Stimulated activated naive CD8-positive, alpha-beta T cell treated with anti-CD3 and anti-CD28 coated beads, Interleukin-15, Interleukin-2, amounts not matched to agents 100 ng/mL and 50 ng/mL, for 24 hours (primary cell): ENCODE measurements around the gene RPS24.
A peak's percentile ranks its signal among the peaks of the same experiment; 100 is the strongest.
"Not testable (repeated sequence)": the region's sequence is repeated elsewhere in the genome, so short reads cannot be mapped to it uniquely, and the experiment has no call there.

Experiments
- H3K27ac Mint-ChIP-seq: one replicate; pipeline ENCODE4 v1.8.0; 2021; ENCODE audit warnings: mild to moderate bottlenecking, mixed read lengths
- H3K27me3 Mint-ChIP-seq: one replicate; pipeline ENCODE4 v1.8.0; 2021; ENCODE audit warnings: mixed read lengths
- H3K36me3 Mint-ChIP-seq: one replicate; pipeline ENCODE4 v1.8.0; 2021; ENCODE audit warnings: low read depth, mixed read lengths
- H3K4me1 Mint-ChIP-seq: one replicate; pipeline ENCODE4 v1.8.0; 2021; ENCODE audit warnings: low read depth, mixed read lengths
- H3K4me3 Mint-ChIP-seq: one replicate; pipeline ENCODE4 v1.8.0; 2021; ENCODE audit warnings: mild to moderate bottlenecking, mixed read lengths
- H3K9me3 Mint-ChIP-seq: one replicate; pipeline ENCODE4 v1.8.0; 2021; ENCODE audit warnings: mixed read lengths

Gene RPS24

GRCh38 chr10:78059906-78060702 is 26.4 kb downstream of the RPS24 start:
- H3K36me3 Mint-ChIP-seq = no peaks in the 10 kb centered on the region
- H3K27ac Mint-ChIP-seq = peak overlapping the region; percentile 36
- H3K9me3 Mint-ChIP-seq = no peaks in the 10 kb centered on the region
- no peaks in the 10 kb centered on the region for H3K27me3 Mint-ChIP-seq
- H3K4me1 Mint-ChIP-seq = peaks cover 20% of the 10 kb centered on the region
- H3K4me3 Mint-ChIP-seq = no peak overlapping the region

- no peak overlapping the region for H3K4me3 Mint-ChIP-seq
Observed at GRCh38 chr10:78062296-78062695, 28.6 kb downstream of the RPS24 start.

GRCh38 chr10:78063236-78063635 is 29.6 kb downstream of the RPS24 start:
- H3K9me3 Mint-ChIP-seq = no peaks in the 10 kb centered on the region
- H3K4me3 Mint-ChIP-seq = no peak overlapping the region
- H3K36me3 Mint-ChIP-seq = no peaks in the 10 kb centered on the region
- H3K27ac Mint-ChIP-seq = no peak overlapping the region
- no peaks in the 10 kb centered on the region for H3K27me3 Mint-ChIP-seq
- peaks cover 23% of the 10 kb centered on the region for H3K4me1 Mint-ChIP-seq

More at GRCh38 chr10:78062296-78062695, 28.6 kb downstream of the RPS24 start:
- Mint-ChIP-seq H3K36me3 (no peaks in the 10 kb centered on the region), H3K27ac (peak overlapping the region; percentile 22), H3K27me3 (no peaks in the 10 kb centered on the region), H3K9me3 (no peaks in the 10 kb centered on the region), H3K4me1 (peaks cover 23% of the 10 kb centered on the region)

GRCh38 chr10:78064919-78065318 is 31.3 kb downstream of the RPS24 start:
- H3K36me3 Mint-ChIP-seq, H3K4me3 Mint-ChIP-seq, H3K27ac Mint-ChIP-seq, H3K9me3 Mint-ChIP-seq, H3K27me3 Mint-ChIP-seq: not testable (repeated sequence)
- H3K4me1 Mint-ChIP-seq = peaks cover 23% of the 10 kb centered on the region

DNA sequence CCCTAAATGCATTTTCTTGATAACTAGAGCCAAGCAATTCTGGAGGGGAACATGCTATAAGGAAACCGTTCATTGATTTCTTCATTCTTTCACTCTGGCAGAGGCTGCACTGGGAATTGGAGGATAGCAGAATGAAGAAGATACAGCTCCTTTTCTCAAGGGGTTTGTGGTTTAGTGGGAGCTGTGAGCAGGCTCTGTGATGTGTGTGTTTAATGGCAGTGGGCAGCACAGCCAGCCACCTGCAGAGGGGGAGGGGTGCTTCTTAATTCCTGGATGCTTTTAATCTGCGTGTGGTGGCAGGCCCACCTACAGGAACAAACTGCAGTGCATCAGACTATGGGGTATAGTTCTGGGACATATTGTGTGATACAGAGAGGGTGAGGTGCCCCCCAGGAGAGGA is 31.9 kb downstream of the RPS24 start:
- Mint-ChIP-seq H3K27ac (no peak overlapping the region), H3K4me3 (no peak overlapping the region), H3K4me1 (peaks cover 23% of the 10 kb centered on the region), H3K27me3 (no peaks in the 10 kb centered on the region), H3K36me3 (no peaks in the 10 kb centered on the region), H3K9me3 (no peaks in the 10 kb centered on the region)

DNA sequence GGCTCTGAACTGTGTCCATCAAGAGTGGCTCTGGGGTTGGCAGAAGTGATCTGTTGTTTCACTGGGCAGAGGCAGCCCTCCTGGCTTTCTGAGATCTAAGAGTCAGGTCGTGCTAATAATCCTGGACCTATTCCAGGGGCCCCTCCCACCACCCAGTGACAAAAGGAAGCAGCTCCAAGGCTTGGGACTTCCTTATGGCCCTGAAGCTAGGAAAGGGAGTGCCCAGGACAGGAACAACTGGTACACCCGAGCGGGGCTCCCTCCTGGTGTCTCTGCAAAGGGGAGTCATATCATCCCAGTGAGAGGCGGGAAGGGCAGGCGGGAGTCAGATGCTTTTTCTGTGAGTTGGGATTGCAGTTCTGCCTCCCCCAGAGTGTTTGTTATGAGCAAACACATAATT is 32.3 kb downstream of the RPS24 start:
- no peaks in the 10 kb centered on the region for H3K27me3 Mint-ChIP-seq
- H3K36me3 Mint-ChIP-seq = no peaks in the 10 kb centered on the region
- no peak overlapping the region for H3K27ac Mint-ChIP-seq
- no peak overlapping the region for H3K4me3 Mint-ChIP-seq
- no peaks in the 10 kb centered on the region for H3K9me3 Mint-ChIP-seq
- H3K4me1 Mint-ChIP-seq = peaks cover 23% of the 10 kb centered on the region

DNA sequence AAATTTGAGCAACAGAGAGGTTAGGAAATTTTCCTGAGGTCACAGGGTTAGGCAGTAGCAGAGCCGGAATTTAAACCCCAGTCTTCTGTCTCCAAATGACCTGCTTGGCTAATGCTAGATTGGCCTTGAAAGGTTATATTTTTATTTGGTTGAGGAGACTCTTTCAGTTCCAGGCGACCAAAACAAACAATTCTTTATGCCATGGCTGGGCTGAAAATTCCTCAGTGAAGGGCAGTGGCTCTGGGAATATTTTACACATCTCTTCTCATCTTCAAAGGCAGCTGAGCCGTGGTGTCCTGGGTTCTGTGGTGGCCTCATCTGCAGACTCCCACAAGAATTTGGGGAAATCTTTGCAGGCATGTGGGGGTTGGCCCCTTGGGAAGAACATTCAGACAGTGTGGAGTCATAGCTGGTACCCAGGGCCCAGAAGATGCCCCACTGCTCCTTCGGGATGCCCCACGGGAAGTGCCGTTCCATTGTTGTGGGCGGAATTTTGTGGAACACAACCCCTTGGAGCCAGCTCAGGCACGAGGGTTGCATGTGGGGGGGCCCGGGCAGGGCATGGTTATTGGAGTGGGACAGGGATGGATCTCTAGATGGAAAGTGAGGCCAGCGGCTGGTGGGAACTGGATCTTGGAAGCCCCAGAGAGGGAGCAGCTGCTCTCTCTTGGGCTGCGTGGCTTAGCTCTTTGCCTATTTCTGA is 33.2 kb downstream of the RPS24 start:
- Mint-ChIP-seq H3K27me3 (no peaks in the 10 kb centered on the region), H3K27ac (no peak overlapping the region), H3K4me3 (no peak overlapping the region), H3K36me3 (no peaks in the 10 kb centered on the region), H3K4me1 (peaks cover 18% of the 10 kb centered on the region), H3K9me3 (no peaks in the 10 kb centered on the region)

- Mint-ChIP-seq H3K9me3 (no peaks in the 10 kb centered on the region), H3K36me3 (no peaks in the 10 kb centered on the region), H3K4me1 (peaks cover 3% of the 10 kb centered on the region), H3K4me3 (no peak overlapping the region), H3K27me3 (no peaks in the 10 kb centered on the region), H3K27ac (no peak overlapping the region)
Observed at GRCh38 chr10:78069151-78069550, 35.5 kb downstream of the RPS24 start.

- not testable (repeated sequence) for H3K4me3 Mint-ChIP-seq, H3K27ac Mint-ChIP-seq, H3K9me3 Mint-ChIP-seq, H3K4me1 Mint-ChIP-seq, H3K36me3 Mint-ChIP-seq, H3K27me3 Mint-ChIP-seq
Observed at GRCh38 chr10:78070064-78070463, 36.4 kb downstream of the RPS24 start.

GRCh38 chr10:78070726-78071125 is 37.1 kb downstream of the RPS24 start:
- Mint-ChIP-seq H3K27ac (no peak overlapping the region), H3K4me1 (peaks cover 3% of the 10 kb centered on the region), H3K27me3 (no peaks in the 10 kb centered on the region), H3K36me3 (no peaks in the 10 kb centered on the region), H3K9me3 (no peaks in the 10 kb centered on the region), H3K4me3 (no peak overlapping the region)

- Mint-ChIP-seq H3K36me3 (no peaks in the 10 kb centered on the region), H3K27ac (no peak overlapping the region), H3K4me3 (no peak overlapping the region), H3K4me1 (peaks cover 2% of the 10 kb centered on the region), H3K27me3 (no peaks in the 10 kb centered on the region), H3K9me3 (no peaks in the 10 kb centered on the region)
Observed at GRCh38 chr10:78071140-78071856, 37.6 kb downstream of the RPS24 start.

DNA sequence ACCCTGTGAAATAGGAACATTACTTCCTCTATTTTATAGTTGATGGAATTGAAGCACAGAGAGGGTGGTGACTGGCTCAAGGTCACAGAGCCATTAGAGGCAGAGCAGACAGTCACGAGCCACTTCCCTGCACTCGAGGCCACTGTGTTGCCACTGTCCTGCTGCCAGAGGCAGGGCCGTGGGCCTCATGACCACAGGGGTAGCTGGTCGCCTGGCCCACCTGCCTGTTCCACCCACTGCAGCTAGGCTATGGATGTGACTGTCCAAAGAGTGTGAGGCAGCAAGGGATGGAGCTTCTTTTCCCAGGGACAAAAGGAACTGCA is 38.2 kb downstream of the RPS24 start:
- Mint-ChIP-seq H3K4me1 (no peaks in the 10 kb centered on the region), H3K9me3 (no peaks in the 10 kb centered on the region), H3K36me3 (no peaks in the 10 kb centered on the region), H3K4me3 (no peak overlapping the region), H3K27ac (no peak overlapping the region), H3K27me3 (no peaks in the 10 kb centered on the region)

DNA sequence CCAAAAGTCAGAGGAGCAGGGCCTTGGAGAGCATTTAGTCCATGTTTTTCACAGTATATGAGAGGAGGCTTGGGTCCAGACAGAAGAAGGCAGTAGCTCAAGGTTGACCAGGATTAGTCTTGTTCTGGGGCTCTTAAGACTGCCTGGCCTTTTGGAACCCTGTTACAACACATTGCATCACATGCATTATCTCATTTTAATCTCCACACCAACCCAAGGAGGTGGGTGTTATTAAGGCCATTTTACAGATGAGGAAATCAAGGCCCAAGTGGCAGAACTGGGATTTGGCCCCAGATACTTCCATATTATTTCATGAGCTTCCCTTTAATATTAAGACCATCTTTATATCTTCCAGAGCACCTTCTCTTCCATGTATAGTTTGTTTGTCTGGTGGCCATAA is 38.8 kb downstream of the RPS24 start:
- Mint-ChIP-seq H3K4me3 (no peak overlapping the region), H3K36me3 (no peaks in the 10 kb centered on the region)

DNA sequence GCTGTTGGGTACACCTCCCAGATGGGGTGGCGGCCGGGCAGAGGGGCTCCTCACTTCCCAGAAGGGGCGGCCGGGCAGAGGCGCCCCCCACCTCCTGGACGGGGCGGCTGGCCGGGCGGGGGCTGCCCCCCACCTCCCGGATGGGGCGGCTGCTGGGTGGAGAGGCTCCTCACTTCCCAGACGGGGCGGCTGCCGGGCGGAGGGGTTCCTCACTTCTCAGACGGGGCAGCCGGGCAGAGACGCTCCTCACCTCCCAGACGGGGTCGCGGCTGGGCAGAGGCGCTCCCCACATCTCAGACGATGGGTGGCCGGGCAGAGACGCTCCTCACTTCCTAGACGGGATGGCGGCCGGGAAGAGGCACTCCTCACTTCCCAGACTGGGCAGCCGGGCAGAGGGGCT is 42.1 kb downstream of the RPS24 start:
- not testable (repeated sequence) for H3K36me3 Mint-ChIP-seq, H3K4me1 Mint-ChIP-seq, H3K9me3 Mint-ChIP-seq, H3K27ac Mint-ChIP-seq, H3K4me3 Mint-ChIP-seq, H3K27me3 Mint-ChIP-seq

More for the DNA sequence above, 38.8 kb downstream of the RPS24 start:
- no peaks in the 10 kb centered on the region for H3K4me1 Mint-ChIP-seq
- no peaks in the 10 kb centered on the region for H3K9me3 Mint-ChIP-seq
- H3K27me3 Mint-ChIP-seq = no peaks in the 10 kb centered on the region
- H3K27ac Mint-ChIP-seq = no peak overlapping the region

DNA sequence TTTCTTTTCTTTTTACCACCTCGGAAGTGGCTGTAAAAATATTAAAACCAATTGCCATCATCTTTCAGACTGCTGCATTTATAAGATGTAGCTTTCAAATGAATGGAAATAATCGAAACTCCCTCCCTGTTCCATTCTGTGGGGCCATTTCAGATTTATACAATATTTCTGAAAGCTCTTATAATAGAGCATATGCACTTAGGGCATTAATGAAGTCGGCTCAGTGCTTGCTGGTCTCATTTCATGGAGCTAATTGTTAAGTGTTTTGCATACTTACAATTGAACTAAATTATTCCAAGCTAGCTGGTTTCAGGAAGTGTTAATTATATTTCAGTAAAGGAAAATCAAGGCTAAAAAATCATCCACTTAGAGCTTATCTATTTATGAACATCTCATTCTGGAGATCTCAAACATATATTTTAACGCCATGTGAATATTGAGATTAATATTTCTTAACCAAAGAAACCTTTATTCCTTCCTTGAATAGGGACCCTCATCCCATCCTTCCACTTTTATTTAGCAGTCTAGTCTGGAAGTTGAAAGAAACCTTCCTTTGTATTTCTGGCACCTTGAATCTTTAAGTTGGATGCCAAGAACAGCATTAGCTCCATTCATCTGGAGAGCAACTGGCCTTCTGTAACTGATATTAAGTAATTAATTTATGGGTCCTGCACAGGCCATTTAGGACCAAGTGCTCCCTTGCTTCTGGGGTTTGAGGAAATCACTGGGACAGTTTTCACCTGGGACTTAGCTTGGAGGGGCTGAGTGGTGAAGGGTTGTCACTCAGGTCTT is 45.1 kb downstream of the RPS24 start:
- Mint-ChIP-seq H3K4me1 (no peaks in the 10 kb centered on the region), H3K27ac (no peak overlapping the region), H3K27me3 (no peaks in the 10 kb centered on the region), H3K36me3 (no peaks in the 10 kb centered on the region), H3K4me3 (no peak overlapping the region), H3K9me3 (no peaks in the 10 kb centered on the region)
